Muscle of back (tissue), 11 donors: Measurements from ENCODE around the gene KRTAP3-2. TPM values are rescaled to one million over a fixed set of nuclear protein-coding genes. Genes with fewer than 3 reads are reported as not detected.

Source experiments
- DNase-seq, 3 donors: peaks; one replicate each; pipeline versions ENCODE4 v3.0.0 to v3.0.0-alpha.2; 2013
- polyA plus RNA-seq, 10 donors: library from polyadenylated mRNA; unstranded; fragments of 120-200 nt; gene quantifications; one replicate each; pipeline ENCODE4 v1.2.1, GENCODE V29; 2013; ENCODE audit not compliant: insufficient read length in 10 of 10

Gene KRTAP3-2
- polyA plus RNA-seq, 10 donors, result 0.29 to 0.91 (median 0.58) TPM; not detected in 1

DNA sequence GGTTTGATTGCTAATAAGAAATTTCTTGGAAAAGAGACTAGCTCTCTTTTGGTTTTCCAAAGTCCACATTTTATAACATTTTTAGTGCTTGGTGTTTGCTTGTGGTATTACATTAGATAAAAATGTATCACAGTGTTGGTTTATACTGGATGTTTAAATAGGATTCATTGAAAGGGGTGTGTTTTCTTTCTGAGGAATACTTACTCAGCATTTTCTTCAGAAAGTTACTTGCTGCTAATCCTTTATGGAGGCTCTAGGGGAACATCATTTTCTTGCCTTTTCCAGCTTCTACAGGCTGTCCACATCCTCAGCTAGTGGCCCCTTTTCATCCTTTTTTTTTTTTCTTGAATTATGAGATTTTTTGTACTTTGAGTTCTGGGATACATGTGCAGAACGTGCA, 32.1 kb downstream of the KRTAP3-2 start:
- DNase-seq, result no peak

DNA sequence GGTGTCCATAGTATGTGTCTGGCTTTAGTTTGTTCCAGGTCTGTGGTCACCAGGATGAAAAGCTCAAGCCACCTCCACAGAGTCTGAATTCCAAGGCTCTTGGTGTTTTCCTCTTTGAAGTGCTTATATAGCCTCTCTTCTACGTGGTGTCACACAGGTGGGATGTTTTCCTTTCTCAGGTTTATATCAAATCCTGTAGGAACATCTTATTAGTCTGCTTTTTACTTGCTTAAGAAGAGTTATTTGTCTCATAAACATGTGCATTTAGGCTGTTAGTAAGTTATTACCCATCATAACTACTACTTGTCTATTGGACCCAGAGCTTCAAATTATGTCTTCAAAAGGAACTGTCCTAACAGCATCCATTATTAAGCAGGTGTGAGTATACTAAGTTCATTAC, 32.9 kb downstream of the KRTAP3-2 start, which contains the start of gene KRT39:
Gene KRT39 (minus strand): TSS at position 101 of the 400 bp plus-strand sequence. CDS start 92 bp downstream, at position 9.
- DNase-seq, result no peak

DNA sequence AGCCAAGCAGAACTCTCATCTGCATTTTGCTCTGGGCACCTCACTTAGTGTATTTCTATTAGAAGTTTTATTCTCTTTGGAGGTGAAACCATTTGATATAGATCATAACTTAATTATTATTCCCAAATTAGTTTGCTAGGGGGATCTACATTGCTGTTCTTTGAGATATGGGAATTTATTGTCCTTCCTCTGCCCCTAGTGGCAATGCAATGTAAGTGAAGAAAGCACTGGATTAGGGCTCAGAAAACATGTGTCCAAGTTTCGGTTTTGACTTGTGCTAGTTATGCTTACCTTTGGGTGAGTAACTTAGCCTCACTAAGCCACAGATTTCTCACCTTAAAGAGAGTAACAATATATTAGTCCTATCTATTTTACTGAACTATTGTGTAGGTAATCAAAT, 35.9 kb downstream of the KRTAP3-2 start:
- DNase-seq, result no peak

DNA sequence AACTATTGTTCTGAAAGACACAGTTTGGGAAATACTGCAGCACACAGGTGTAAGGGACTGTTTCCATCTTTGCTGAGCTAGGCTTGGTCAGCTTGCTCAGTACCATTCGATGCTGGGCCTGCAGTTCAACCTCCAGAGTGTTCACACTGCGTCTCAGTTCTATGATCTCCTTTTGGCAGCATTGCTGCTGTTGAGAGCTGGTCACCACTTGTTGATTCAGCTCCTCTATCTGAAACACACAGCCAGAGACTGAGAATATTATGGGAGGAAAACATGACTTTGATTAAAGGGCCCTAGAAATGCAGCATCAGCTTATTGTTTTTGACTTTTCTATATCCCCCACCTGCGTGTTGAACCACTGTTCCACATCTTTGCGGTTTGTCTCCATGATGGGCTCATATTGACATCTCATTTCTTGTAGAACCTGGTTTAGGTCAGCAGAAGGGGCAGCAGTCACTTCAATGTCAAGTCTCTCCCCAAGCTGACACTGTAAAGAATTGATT, 37.6 kb downstream of the KRTAP3-2 start:
- no peak for DNase-seq

DNA sequence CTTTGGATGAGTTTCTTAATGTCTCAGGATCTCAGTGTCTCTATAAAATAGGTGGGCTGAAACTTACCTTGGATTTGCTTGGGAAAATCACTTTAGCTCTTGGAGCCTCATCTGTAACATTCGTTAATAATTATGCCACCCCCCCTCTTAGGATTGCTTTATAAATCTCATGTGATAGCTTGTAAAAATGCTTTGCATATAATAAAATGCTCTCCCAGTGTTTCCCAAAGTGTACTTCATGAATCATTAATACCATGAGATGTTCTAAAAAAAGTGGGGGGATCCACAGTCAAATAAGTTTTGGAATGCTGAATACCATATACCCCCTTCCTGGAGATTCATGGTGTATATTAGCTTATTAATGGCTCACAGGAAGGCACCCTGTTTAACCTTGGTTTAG, 38.1 kb downstream of the KRTAP3-2 start:
- no peak for DNase-seq

DNA sequence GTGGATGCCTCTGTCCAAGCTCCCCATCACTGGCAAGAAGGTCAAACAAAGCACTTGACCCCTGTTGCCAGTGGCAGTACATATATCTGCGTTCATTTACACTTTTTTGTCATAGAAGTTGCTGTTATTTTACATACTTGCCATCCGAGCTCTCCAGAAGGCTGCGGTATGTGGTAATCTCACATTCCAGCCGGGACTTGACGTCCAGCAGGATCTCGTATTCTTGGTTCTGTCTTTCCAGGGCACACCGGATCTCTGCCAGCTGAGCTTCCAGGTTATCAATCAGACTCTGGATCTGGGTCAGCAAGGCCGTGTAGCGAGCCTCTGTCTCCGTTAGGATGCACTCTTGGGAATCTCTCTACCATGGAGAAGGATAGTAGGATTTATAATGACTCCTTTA, 39.6 kb downstream of the KRTAP3-2 start:
- no peak for DNase-seq

DNA sequence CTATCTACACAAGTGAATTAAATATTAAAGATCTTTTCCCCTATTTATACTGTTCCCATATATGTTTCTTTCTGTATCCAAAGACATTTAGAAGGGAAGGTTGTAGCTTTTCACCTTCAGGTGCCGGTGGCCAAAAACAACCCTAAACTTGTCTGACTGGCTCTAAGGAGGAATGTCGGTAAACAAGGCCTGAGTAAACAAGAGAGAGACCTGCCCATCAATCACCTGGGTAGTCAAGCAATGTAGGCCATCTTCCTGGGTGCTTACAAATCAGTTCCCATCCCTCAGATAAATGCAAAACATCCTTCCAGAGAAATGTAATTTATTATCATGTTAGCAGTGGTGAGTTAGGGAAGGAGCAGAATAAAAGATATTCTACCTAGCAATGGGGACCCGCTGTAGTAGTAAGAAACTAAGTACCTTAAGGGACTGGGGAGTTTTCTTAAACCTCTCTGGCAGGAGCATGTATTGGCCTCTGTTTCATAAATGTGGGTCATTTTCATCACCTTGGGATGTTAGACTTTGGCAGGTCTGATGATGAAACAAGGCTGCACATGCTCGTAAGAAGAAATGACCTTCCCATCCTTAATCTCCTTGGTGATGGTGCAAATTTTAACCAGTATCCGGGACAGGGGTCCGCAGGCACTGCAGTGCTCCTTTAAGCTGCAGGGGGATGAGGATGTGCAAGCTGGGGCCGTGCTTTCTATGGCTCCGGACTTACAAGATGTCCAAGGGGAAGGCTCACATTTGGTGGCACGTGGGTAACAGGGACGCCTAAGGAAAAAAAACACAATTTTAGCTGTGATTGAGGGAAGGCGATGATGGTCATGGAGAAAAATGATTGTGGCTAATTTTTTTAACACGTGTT, 41.4 kb downstream of the KRTAP3-2 start:
- no peak for DNase-seq

DNA sequence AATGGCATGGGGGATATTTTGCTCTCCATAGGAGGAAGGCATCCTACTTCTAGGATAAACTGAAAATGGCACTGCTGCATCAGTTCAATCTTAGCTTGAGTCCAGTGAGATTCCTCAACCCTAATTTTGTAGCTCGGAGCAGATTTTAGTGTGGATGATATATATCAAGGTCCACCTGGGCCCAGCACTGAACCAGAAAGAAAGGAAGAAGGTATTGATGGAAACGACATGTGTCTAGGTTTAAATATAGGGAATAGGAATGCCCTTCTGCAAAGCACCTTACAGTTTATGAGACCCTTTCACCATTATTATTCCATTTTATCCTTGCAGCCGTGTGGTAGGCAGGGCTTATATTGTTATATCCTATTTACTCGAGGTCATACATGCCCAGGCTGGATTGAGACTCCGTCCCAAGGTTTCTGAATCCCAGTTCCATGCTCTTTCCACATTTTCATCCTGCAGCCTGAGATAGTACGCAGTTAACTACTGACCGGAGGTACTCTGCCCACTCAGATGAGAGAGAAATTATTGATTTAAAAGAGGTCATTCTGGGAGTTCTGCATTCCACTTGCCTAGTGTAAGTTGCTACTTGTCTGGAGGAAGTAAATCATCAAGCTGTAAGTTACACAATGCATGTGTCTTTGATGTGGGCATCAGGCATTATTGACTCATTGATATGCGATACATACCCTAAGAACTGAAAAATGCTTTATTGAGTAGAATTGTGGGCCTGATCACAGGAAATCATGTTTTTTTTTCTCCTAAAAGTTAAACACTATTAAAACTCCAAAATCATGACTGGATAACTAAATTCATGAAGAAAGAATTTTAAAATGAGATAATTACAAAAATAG, 43.1 kb downstream of the KRTAP3-2 start:
- peak in 1 of 3 donors; percentile 88 for DNase-seq

DNA sequence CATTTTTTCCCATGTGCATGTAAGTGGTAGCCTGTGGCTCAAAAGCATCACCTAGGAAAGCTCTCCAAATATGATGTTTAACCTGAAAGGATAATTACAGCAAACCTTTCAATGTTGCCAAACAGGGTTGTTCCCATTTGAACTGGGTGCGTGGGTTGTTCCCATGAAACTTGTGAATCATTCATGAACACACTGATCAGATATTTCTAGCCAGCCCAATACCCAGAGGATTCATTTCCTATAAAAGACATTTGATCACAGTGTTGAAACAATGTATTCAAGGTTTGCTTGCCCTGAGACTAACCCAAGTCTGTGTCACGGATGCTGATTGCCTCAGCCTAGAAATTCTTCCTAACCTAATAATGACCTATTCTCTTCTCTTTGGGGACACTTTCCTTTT, 45.8 kb downstream of the KRTAP3-2 start:
- DNase-seq, result peak in 1 of 3 donors; percentile 56

DNA sequence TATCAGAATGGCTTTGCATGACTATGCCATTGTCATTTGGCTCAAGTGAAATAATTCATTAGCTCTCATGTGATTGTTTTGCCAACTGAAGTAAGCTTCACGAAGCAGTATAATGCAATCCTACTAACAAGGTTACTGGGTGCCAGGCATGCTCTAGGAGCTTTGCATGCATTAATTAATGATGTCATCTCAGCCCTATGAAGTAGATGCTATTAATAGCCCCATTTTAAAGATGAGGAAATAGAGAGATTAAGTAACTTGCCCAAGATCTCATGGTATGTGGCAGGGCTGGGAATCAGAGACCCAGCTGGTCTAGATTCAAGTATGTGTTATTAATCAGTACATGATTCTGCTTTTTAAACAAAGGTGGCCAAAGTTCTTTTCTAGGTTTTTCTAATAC, 47.0 kb downstream of the KRTAP3-2 start:
- DNase-seq, result peak in 1 of 3 donors; percentile 64

DNA sequence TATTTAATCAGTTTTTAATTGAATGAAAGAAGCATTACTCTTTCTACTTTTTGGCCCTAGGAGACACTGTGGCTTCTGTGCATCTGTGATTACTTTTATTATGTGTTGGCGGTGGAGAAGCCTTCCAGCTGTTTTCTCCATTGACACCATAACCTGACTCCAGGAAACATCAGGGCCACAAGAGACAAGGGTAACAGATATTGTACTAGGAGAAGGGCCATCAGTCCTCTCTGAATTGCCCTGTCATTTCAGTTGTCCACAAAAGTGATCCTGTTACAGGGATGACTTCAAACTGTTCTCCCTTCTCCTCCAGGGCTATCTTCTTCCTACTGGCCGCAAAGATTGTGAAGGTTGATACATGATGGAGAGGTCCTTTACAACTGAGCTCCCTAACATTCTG, 47.6 kb downstream of the KRTAP3-2 start:
- no peak for DNase-seq

DNA sequence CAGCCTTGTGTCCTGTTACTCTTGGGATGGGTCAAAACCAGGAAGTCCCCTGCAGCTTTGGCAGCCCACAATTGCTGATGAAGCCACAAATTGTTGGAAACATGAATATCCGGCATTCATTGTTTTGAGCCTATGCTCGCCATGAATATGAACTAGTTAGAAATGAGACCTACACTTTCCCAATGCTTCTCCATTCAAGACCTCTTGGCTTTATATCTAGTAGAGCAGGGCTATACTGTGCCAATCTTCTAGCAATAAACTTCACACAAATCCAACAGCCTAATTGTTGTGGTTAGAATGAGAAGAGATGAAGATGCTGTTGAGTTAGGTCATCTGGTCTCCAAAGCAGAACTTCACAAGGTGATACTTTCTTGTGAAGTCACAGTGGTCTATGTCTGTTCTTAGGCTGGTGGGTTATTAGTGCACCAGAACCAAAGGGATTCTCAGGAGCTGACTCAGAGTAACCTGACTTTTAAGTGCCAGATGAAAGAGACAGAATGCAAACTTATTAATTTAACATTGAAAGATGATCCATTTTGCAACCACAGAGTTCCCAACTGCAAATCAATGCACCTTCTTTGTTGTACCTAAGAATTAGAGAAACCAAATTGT, 48.6 kb downstream of the KRTAP3-2 start:
- DNase-seq, result no peak

DNA sequence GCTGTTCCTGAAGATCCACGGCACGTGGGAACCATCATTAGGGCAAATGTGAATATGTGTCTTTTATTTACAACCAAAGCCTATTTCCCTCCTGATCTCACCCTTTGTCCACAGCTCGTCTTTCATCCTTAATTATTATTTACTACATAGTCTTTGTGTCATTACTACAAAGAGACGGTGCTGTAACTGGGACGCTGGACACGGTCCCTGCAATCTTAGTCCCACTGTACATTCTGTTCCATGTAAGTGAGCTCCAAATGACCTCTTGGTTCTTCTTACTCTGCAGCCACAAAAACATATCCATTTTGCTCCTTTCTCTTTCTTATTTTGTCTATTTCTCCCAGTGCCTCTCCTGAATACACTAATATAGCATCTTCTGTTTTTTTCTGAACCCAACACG, 49.5 kb downstream of the KRTAP3-2 start:
- DNase-seq, result no peak

DNA sequence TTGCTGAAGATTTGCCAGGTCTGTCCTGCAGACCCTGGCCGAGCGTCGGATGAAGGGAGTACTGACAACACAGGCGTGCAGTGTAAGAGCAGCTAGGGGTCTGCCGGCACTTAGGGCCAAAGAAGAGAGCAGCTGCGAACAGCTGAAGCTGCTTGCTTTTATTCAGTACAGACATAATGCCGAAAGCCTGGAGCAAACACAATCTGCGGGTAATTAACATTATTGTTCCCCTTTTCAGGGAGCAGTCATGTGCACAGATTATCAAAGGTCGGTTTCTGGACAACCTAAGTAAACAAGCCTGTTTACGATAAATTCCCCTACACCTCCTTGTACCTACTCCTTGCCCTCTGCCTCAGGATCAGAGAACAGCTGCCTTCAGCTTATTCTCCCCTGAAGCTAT, 50.3 kb downstream of the KRTAP3-2 start:
- DNase-seq, result peak in 1 of 3 donors; percentile 24

Other genes starting within 250 kb of the KRTAP3-2 start
- under 1 TPM in 2 of 10 donors, not detected in 8; 0.18 to 0.38 TPM for gene KRT25, start 244.6 kb downstream of the KRTAP3-2 start, polyA plus RNA-seq
- gene KRT26, start 227.7 kb downstream of the KRTAP3-2 start, polyA plus RNA-seq, result not detected
- not detected for gene KRT27, start 217.4 kb downstream of the KRTAP3-2 start, polyA plus RNA-seq
- under 1 TPM in 1 of 10 donors, not detected in 9; 0.15 TPM for gene KRT28, start 199.9 kb downstream of the KRTAP3-2 start, polyA plus RNA-seq
- gene KRT10, start 177.3 kb downstream of the KRTAP3-2 start, polyA plus RNA-seq, result 100 to 1,000 TPM in 2 of 10 donors, 10 to 100 TPM in 8; 31.8 to 603 (median 39.3) TPM
- under 1 TPM in 7 of 10 donors, not detected in 3; 0.08 to 0.76 (median 0.27) TPM for gene KRT12, start 132.7 kb downstream of the KRTAP3-2 start, polyA plus RNA-seq
- under 1 TPM in 4 of 10 donors, not detected in 6; 0.13 to 0.24 (median 0.21) TPM for gene KRT20, start 114.7 kb downstream of the KRTAP3-2 start, polyA plus RNA-seq
- 1 to 10 TPM in 2 of 10 donors, under 1 TPM in 5, not detected in 3; 0.16 to 2.7 (median 0.22) TPM for gene KRT23, start 62.3 kb downstream of the KRTAP3-2 start, polyA plus RNA-seq
- 1 to 10 TPM; 2.9 to 9.6 (median 5.2) TPM for gene KRT39, start 33.0 kb downstream of the KRTAP3-2 start, polyA plus RNA-seq
- 10 to 100 TPM in 6 of 10 donors, 1 to 10 TPM in 4; 3.5 to 18.2 (median 10.4) TPM for gene KRT40, start 15.6 kb downstream of the KRTAP3-2 start, polyA plus RNA-seq
- gene KRTAP3-3, start 5.7 kb downstream of the KRTAP3-2 start, polyA plus RNA-seq, result not detected
- gene KRTAP3-1, start 9.2 kb upstream of the KRTAP3-2 start, polyA plus RNA-seq, result not detected
- not detected for gene KRTAP1-5, start 27.3 kb upstream of the KRTAP3-2 start, polyA plus RNA-seq
- not detected for gene KRTAP1-4, start 30.3 kb upstream of the KRTAP3-2 start, polyA plus RNA-seq
- under 1 TPM in 1 of 10 donors, not detected in 9; 0.25 TPM for gene KRTAP1-3, start 35.0 kb upstream of the KRTAP3-2 start, polyA plus RNA-seq
- gene KRTAP1-1, start 41.5 kb upstream of the KRTAP3-2 start, polyA plus RNA-seq, result not detected
- gene KRTAP2-1, start 47.4 kb upstream of the KRTAP3-2 start, polyA plus RNA-seq, result not detected
- not detected for gene KRTAP2-2, start 55.3 kb upstream of the KRTAP3-2 start, polyA plus RNA-seq
- gene KRTAP2-3, start 60.2 kb upstream of the KRTAP3-2 start, polyA plus RNA-seq, result not detected
- gene KRTAP2-4, start 66.0 kb upstream of the KRTAP3-2 start, polyA plus RNA-seq, result not detected
- not detected for gene KRTAP4-7, start 84.2 kb upstream of the KRTAP3-2 start, polyA plus RNA-seq
- gene KRTAP4-8, start 98.2 kb upstream of the KRTAP3-2 start, polyA plus RNA-seq, result not detected
- gene KRTAP4-16, start 102.3 kb upstream of the KRTAP3-2 start, polyA plus RNA-seq, result not detected
- not detected for gene KRTAP4-9, start 105.5 kb upstream of the KRTAP3-2 start, polyA plus RNA-seq
- gene KRTAP4-11, start 118.5 kb upstream of the KRTAP3-2 start, polyA plus RNA-seq, result not detected
- not detected for gene KRTAP4-12, start 124.3 kb upstream of the KRTAP3-2 start, polyA plus RNA-seq
- gene KRTAP4-6, start 140.6 kb upstream of the KRTAP3-2 start, polyA plus RNA-seq, result not detected
- gene KRTAP4-5, start 149.9 kb upstream of the KRTAP3-2 start, polyA plus RNA-seq, result not detected
- not detected for gene KRTAP4-4, start 160.8 kb upstream of the KRTAP3-2 start, polyA plus RNA-seq
- gene KRTAP4-3, start 168.3 kb upstream of the KRTAP3-2 start, polyA plus RNA-seq, result not detected
- gene KRTAP4-2, start 178.3 kb upstream of the KRTAP3-2 start, polyA plus RNA-seq, result not detected
- not detected for gene KRTAP4-1, start 185.0 kb upstream of the KRTAP3-2 start, polyA plus RNA-seq
- not detected for gene KRTAP9-1, start 190.0 kb upstream of the KRTAP3-2 start, polyA plus RNA-seq
- not detected for gene KRTAP9-2, start 226.7 kb upstream of the KRTAP3-2 start, polyA plus RNA-seq
- not detected for gene KRTAP9-3, start 232.5 kb upstream of the KRTAP3-2 start, polyA plus RNA-seq
- not detected for gene KRTAP9-8, start 238.1 kb upstream of the KRTAP3-2 start, polyA plus RNA-seq
- not detected for gene KRTAP9-4, start 249.8 kb upstream of the KRTAP3-2 start, polyA plus RNA-seq